Measurements from ENCODE around the gene ATP12A.

ATP12A gene

GRCh38 chr13:24670174-24670573 lies 10.0 kb upstream of the ATP12A start:
- Histone ChIP-seq H3K27me3 (replicated peaks; ENCODE audit: control insufficient read depth, insufficient read depth, low read length) (no peaks in the 10 kb centered on the region), H3K4me3 (replicated peaks; ENCODE audit: low read depth, low read length) (no peak overlapping the region), H3K36me3 (ENCODE audit: control insufficient read depth, insufficient read depth, low read length) (no peaks in the 10 kb centered on the region)
- DNase-seq (ENCODE audit: extremely low read depth, insufficient read length): no peak
- TF ChIP-seq CTCF (IDR thresholded peaks at IDR 0.05; ENCODE audit: insufficient read depth, low read length, poor library complexity, severe bottlenecking): no peak

- TF ChIP-seq CTCF (IDR thresholded peaks at IDR 0.05; ENCODE audit: insufficient read depth, low read length, poor library complexity, severe bottlenecking): peak; percentile 40
- Histone ChIP-seq H3K36me3 (ENCODE audit: control insufficient read depth, insufficient read depth, low read length) (no peaks in the 10 kb centered on the region), H3K27me3 (replicated peaks; ENCODE audit: control insufficient read depth, insufficient read depth, low read length) (no peaks in the 10 kb centered on the region), H3K4me3 (replicated peaks; ENCODE audit: low read depth, low read length) (no peak overlapping the region)
- no peak for DNase-seq (ENCODE audit: extremely low read depth, insufficient read length)
These were observed 9.2 kb upstream of the ATP12A start for GRCh38 chr13:24670961-24671381.

- Histone ChIP-seq H3K4me3 (replicated peaks; ENCODE audit: low read depth, low read length) (no peak overlapping the region), H3K27me3 (replicated peaks; ENCODE audit: control insufficient read depth, insufficient read depth, low read length) (no peaks in the 10 kb centered on the region), H3K36me3 (ENCODE audit: control insufficient read depth, insufficient read depth, low read length) (no peaks in the 10 kb centered on the region)
- DNase-seq (ENCODE audit: extremely low read depth, insufficient read length): no peak
- peak; percentile 63 for TF ChIP-seq CTCF (IDR thresholded peaks at IDR 0.05; ENCODE audit: insufficient read depth, low read length, poor library complexity, severe bottlenecking)
These were observed 8.7 kb upstream of the ATP12A start for GRCh38 chr13:24671386-24672113.

- Histone ChIP-seq H3K27me3 (replicated peaks; ENCODE audit: control insufficient read depth, insufficient read depth, low read length) (no peaks in the 10 kb centered on the region; the same call in 1 of the 2 replicates), H3K36me3 (ENCODE audit: control insufficient read depth, insufficient read depth, low read length) (no peaks in the 10 kb centered on the region), H3K4me3 (replicated peaks; ENCODE audit: low read depth, low read length) (no peak overlapping the region)
- no peak for TF ChIP-seq CTCF (IDR thresholded peaks at IDR 0.05; ENCODE audit: insufficient read depth, low read length, poor library complexity, severe bottlenecking)
- no peak for DNase-seq (ENCODE audit: extremely low read depth, insufficient read length)
These were observed 7.8 kb upstream of the ATP12A start for GRCh38 chr13:24672141-24673132.

GRCh38 chr13:24675806-24676570 lies 4.2 kb upstream of the ATP12A start:
- no peak overlapping the region for H3K4me3 ChIP-seq (replicated peaks; ENCODE audit: low read depth, low read length)
- H3K27me3 ChIP-seq (replicated peaks; ENCODE audit: control insufficient read depth, insufficient read depth, low read length): no peaks in the 10 kb centered on the region; the same call in none of the 2 replicates
- no peak for TF ChIP-seq CTCF (IDR thresholded peaks at IDR 0.05; ENCODE audit: insufficient read depth, low read length, poor library complexity, severe bottlenecking)
- DNase-seq (ENCODE audit: extremely low read depth, insufficient read length): no peak
- H3K36me3 ChIP-seq (ENCODE audit: control insufficient read depth, insufficient read depth, low read length): no peaks in the 10 kb centered on the region
